GM10266 (cell line): ENCODE results near the gene BCL2L1.

ENCODE experiments used
- DNase-seq: peaks from one replicate; pipeline ENCODE4 v3.0.0; 2012; ENCODE audit errors: extremely low spot score
- CTCF ChIP-seq: IDR thresholded peaks from 2 replicates; pipeline ENCODE4 v1.5.1; 2012; ENCODE audit warnings: mild to moderate bottlenecking, low read depth; ENCODE audit not compliant: control insufficient read depth, insufficient read depth; ENCODE audit errors: missing control alignments

BCL2L1 gene

GRCh38 chr20:31680286-31681127 lies 42.2 kb downstream of the BCL2L1 start:
- no peak for TF ChIP-seq CTCF
- DNase-seq, result no peak

DNA sequence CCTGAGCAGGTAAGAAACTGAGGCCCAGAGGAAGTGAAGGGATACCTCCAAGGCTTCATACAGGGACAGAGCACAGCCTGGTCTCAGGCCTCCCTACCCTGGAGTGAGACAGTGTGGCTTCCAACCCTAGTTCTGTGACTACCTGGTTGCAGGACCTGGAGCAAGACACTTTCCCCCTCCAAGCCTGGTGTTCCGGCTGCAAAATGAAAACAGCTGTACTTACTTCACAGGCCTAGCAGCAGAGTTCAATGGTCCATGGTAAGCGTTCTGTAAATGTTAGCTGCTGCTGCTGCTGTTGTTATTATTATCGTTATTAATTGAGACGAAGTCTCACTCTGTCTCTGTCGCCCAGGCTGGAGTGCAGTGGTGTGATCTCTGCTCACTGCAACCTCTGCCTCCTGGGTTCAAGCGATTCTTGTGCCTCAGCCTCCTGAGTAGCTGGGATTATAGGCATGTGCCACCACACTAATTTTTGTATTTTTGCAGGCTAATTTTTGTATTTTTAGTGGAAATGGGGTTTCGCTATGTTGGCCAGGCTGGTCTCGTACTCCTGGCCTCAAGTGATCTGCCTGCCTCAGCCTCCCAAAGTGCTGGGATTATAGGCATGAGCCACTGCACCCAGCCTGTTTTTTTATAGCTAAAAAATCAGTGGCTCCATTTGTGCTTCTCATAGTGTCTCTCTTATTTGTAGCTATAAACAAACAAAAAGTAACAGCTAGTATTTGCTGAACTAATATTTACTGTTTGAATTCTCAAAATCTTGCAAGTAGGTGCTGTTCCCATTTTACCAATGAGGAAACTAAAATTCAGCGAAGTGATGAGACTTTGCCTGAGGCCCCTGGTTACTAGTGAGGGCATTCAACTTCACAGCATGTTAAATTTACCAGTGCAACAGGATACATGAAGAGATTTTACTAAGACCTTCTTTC lies 43.0 kb downstream of the BCL2L1 start:
- no peak for DNase-seq
- TF ChIP-seq CTCF, result no peak

DNA sequence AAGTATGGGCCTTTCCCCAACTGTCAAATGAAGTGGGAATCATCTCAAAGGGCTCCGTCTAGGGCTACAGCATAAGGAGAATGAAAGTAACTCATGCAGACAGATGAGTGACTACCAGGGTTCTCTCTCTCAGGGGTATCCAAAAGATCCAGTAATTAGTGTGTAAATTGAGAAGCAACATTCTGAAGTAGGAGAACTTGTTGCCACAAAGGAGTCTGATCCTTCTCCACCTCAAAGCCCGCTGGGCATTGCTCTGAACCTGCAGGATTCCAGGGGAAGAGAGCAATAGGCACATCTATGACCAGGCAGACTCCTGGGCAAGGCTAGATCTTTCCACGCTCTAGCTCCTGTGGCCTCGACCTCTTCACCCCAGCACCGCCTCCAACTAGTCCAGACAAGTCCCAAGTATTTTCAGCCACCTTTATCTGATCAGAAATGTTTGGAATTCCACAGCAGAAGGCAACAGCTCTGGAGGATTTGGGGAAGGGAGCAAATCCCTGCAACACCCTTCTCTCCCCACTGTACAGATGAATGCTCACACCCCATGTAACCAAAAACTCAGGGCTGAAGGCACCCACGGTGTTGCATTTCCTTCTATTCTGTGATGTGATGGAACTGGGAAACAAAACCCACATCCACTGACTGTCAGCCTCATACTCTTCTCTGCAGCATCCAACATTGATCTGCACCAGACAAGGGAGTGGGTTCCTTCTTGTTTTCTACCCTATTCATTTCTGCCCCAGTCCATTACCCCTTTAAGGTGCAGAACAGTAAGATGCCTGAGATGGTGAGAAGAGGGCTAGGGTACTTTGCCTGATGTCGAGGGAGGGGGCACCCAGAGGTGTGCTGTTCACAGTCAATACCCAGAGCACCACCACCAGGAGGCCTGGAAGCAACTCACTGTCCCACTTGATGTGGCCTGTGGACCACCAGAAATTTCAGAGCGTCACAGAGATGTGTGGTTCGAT lies 44.0 kb downstream of the BCL2L1 start:
- TF ChIP-seq CTCF, result no peak
- no peak for DNase-seq

DNA sequence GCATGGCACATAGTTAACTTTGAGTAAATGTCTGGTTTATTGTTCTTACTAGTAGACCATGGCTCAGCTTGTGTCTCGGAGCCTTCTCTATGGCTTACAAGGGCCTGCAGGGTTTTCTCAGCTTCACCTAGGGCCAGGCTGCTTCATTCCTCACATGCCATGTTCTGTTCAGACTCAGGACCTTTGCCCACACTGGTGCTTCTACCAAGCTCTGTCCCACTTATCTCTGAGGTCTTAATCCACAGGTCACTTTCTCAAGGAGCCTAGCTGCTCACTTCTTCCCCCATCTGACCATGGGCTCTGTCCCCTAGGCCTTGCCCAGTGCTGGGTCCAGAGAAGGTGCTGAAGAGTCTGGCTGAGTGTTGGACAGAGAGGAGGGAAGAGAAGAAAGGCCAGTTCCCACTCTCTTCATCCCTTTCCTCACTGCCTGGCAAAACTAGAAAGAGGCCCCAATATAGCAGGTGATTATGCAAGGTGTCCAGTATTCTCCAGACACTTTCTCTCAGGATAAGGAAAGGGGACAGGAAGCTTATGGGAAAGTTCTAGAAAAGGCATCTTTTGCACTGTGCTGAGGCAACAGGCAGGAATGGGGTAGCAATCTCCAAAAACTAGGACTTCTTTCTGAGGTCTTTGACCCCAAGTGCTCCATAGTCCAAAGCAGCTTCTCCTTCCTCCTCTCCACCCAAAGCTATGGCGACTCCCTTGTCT lies 45.0 kb downstream of the BCL2L1 start:
- no peak for DNase-seq
- TF ChIP-seq CTCF, result no peak

DNA sequence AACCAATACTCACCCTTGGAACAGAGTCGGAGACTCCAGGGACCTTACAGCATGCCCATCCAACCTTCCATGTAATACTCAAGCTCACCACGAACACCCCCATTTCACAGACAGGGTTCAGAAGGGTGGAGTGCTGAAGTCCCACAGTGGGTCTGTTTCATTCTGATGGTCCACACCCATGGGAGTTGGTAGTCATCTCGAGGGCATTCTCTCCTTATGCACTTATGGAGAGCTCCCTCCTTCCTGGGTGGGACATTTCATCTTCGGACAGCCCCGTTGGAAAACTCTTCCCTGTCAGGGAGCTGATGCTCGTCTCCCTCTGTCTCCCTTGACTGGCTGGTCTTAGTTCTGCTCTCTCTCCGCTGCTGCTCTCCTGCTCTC lies 46.1 kb downstream of the BCL2L1 start:
- TF ChIP-seq CTCF, result no peak
- no peak for DNase-seq
